ENCODE measurements around the gene CAPNS1. TPM values are rescaled to one million over a fixed set of nuclear protein-coding genes. Genes with fewer than 3 reads are reported as not detected.

The CAPNS1 gene
- total and polyA plus RNA-seq, 12 donors: 745 to 1,095 (median 894) TPM

Other genes with a start within 250 kb of the CAPNS1 start
- gene NFKBID, start 239.5 kb upstream of the CAPNS1 start, total RNA-seq: 1 to 10 TPM in 9 of 10 donors, under 1 TPM in 1; 0.66 to 7.8 (median 3.7) TPM
- 1 to 10 TPM; 2.3 to 4.8 TPM for gene NFKBID, start 239.5 kb upstream of the CAPNS1 start, polyA plus RNA-seq
- 10 to 100 TPM in 1 of 10 donors, 1 to 10 TPM in 9; 1.7 to 22.8 (median 4.5) TPM for gene HCST, start 237.5 kb upstream of the CAPNS1 start, total RNA-seq
- 10 to 100 TPM; 10.6 to 17.6 TPM for gene HCST, start 237.5 kb upstream of the CAPNS1 start, polyA plus RNA-seq
- gene TYROBP, start 231.8 kb upstream of the CAPNS1 start, total RNA-seq: 100 to 1,000 TPM in 1 of 10 donors, 10 to 100 TPM in 6, 1 to 10 TPM in 3; 8.4 to 122 (median 18.2) TPM
- gene TYROBP, start 231.8 kb upstream of the CAPNS1 start, polyA plus RNA-seq: 10 to 100 TPM; 23.9 to 60.9 TPM
- 1 to 10 TPM; 3.4 to 9.6 (median 5.8) TPM for gene LRFN3, start 203.7 kb upstream of the CAPNS1 start, total RNA-seq
- 1 to 10 TPM; 3.7 to 8.2 TPM for gene LRFN3, start 203.7 kb upstream of the CAPNS1 start, polyA plus RNA-seq
- gene SDHAF1, start 144.9 kb upstream of the CAPNS1 start, total RNA-seq: 10 to 100 TPM in 5 of 10 donors, 1 to 10 TPM in 5; 7.3 to 13.4 (median 10.2) TPM
- 10 to 100 TPM in 1 of 2 donors, 1 to 10 TPM in 1; 7.7 to 26.6 TPM for gene SDHAF1, start 144.9 kb upstream of the CAPNS1 start, polyA plus RNA-seq
- under 1 TPM in 3 of 10 donors, not detected in 7; 0.26 to 0.62 (median 0.42) TPM for gene SYNE4, start 131.3 kb upstream of the CAPNS1 start, total RNA-seq
- under 1 TPM; 0.29 to 0.37 TPM for gene SYNE4, start 131.3 kb upstream of the CAPNS1 start, polyA plus RNA-seq
- 10 to 100 TPM in 6 of 10 donors, 1 to 10 TPM in 4; 7.9 to 12.4 (median 10.2) TPM for gene ALKBH6, start 125.9 kb upstream of the CAPNS1 start, total RNA-seq
- gene ALKBH6, start 125.9 kb upstream of the CAPNS1 start, polyA plus RNA-seq: 10 to 100 TPM; 16.2 to 18.9 TPM
- gene CLIP3, start 107.2 kb upstream of the CAPNS1 start, total RNA-seq: 1 to 10 TPM; 1.2 to 7.5 (median 4.7) TPM
- gene CLIP3, start 107.2 kb upstream of the CAPNS1 start, polyA plus RNA-seq: 1 to 10 TPM; 2.2 to 2.6 TPM
- 1 to 10 TPM; 2.7 to 7.7 (median 3.5) TPM for gene THAP8, start 85.8 kb upstream of the CAPNS1 start, total RNA-seq
- gene THAP8, start 85.8 kb upstream of the CAPNS1 start, polyA plus RNA-seq: 1 to 10 TPM; 5.3 to 6.2 TPM
- gene WDR62, start 85.2 kb upstream of the CAPNS1 start, total RNA-seq: 10 to 100 TPM in 7 of 10 donors, 1 to 10 TPM in 3; 6.0 to 33.7 (median 12.9) TPM
- 10 to 100 TPM in 1 of 2 donors, 1 to 10 TPM in 1; 1.6 to 22.1 TPM for gene WDR62, start 85.2 kb upstream of the CAPNS1 start, polyA plus RNA-seq
- gene OVOL3, start 28.9 kb upstream of the CAPNS1 start, total RNA-seq: not detected
- not detected for gene OVOL3, start 28.9 kb upstream of the CAPNS1 start, polyA plus RNA-seq
- gene POLR2I, start 25.2 kb upstream of the CAPNS1 start, total RNA-seq: 100 to 1,000 TPM in 6 of 10 donors, 10 to 100 TPM in 4; 83.7 to 139 (median 105) TPM
- gene POLR2I, start 25.2 kb upstream of the CAPNS1 start, polyA plus RNA-seq: 100 to 1,000 TPM; 153 TPM
- gene TBCB, start 24.6 kb upstream of the CAPNS1 start, total RNA-seq: 100 to 1,000 TPM in 4 of 10 donors, 10 to 100 TPM in 6; 73.0 to 134 (median 97.3) TPM
- gene TBCB, start 24.6 kb upstream of the CAPNS1 start, polyA plus RNA-seq: 100 to 1,000 TPM; 142 to 193 TPM
- gene COX7A1, start 12.4 kb downstream of the CAPNS1 start, total RNA-seq: 1,000 to 10,000 TPM; 1,564 to 3,571 (median 2,793) TPM
- 1,000 to 10,000 TPM in 1 of 2 donors, 100 to 1,000 TPM in 1; 850 to 2,441 TPM for gene COX7A1, start 12.4 kb downstream of the CAPNS1 start, polyA plus RNA-seq
- gene ZNF565, start 74.6 kb downstream of the CAPNS1 start, total RNA-seq: 1 to 10 TPM; 2.6 to 5.1 (median 3.6) TPM
- gene ZNF565, start 74.6 kb downstream of the CAPNS1 start, polyA plus RNA-seq: 1 to 10 TPM; 2.2 to 3.3 TPM
- gene ZNF146, start 75.0 kb downstream of the CAPNS1 start, total RNA-seq: 10 to 100 TPM; 25.7 to 42.1 (median 32.6) TPM
- 10 to 100 TPM; 20.1 to 27.3 TPM for gene ZNF146, start 75.0 kb downstream of the CAPNS1 start, polyA plus RNA-seq
- 1 to 10 TPM; 1.0 to 4.0 (median 2.5) TPM for gene ZFP14, start 239.1 kb downstream of the CAPNS1 start, total RNA-seq
- gene ZFP14, start 239.1 kb downstream of the CAPNS1 start, polyA plus RNA-seq: 1 to 10 TPM in 1 of 2 donors, under 1 TPM in 1; 0.62 to 2.2 TPM